NCI-H2029 (cell line): ENCODE data around the gene AKR1B1.

Experiments used
- DNase-seq: peaks from one replicate; lab custom pipeline; 2025; lab: John Stamatoyannopoulos, UW

Gene AKR1B1

GRCh38 chr7:134419085-134419484 is 39.8 kb downstream of the AKR1B1 start:
- DNase-seq: no peak

- DNase-seq: no peak
These were observed 43.2 kb downstream of the AKR1B1 start for GRCh38 chr7:134415700-134416099.

- DNase-seq: no peak
These were observed 44.8 kb downstream of the AKR1B1 start for GRCh38 chr7:134414109-134414508.

GRCh38 chr7:134407311-134407710 is 51.6 kb downstream of the AKR1B1 start:
- DNase-seq: no peak

GRCh38 chr7:134406431-134406830 is 52.5 kb downstream of the AKR1B1 start:
- no peak for DNase-seq

- DNase-seq: no peak
These were observed 53.6 kb downstream of the AKR1B1 start for GRCh38 chr7:134405299-134405698.

GRCh38 chr7:134403062-134403461 is 55.8 kb downstream of the AKR1B1 start:
- DNase-seq: no peak

GRCh38 chr7:134400859-134401258 is 58.0 kb downstream of the AKR1B1 start:
- no peak for DNase-seq

- DNase-seq: no peak
These were observed 62.9 kb downstream of the AKR1B1 start for GRCh38 chr7:134396031-134396430.

GRCh38 chr7:134395604-134396003 is 63.3 kb downstream of the AKR1B1 start:
- no peak for DNase-seq

- DNase-seq: no peak
These were observed 64.8 kb downstream of the AKR1B1 start for GRCh38 chr7:134394056-134394455.
